H9 (cell line): ENCODE measurements around the gene CCR9. TPM values are rescaled to one million over a fixed set of nuclear protein-coding genes. Genes with fewer than 3 reads are reported as not detected.

Source experiments
- DNase-seq: peaks from one replicate; pipeline ENCODE4 v3.0.0-alpha.2; 2017
- H2AFZ ChIP-seq: one replicate; pipeline ENCODE4 v1.6.1; 2013; ENCODE audit warnings: mild to moderate bottlenecking, low read length, control low read depth, moderate library complexity
- H2AK5ac ChIP-seq: 2 replicates; pipeline ENCODE4 v1.6.1; 2013; ENCODE audit warnings: low read length, control low read depth, mixed read lengths; ENCODE audit not compliant: insufficient read length
- H2BK120ac ChIP-seq: one replicate; pipeline ENCODE4 v1.6.1; 2013; ENCODE audit warnings: low read depth, mild to moderate bottlenecking, low read length, control low read depth, inconsistent platforms; ENCODE audit not compliant: poor library complexity, severe bottlenecking
- H2BK12ac ChIP-seq: 2 replicates; pipeline ENCODE4 v1.6.1; 2013; ENCODE audit warnings: low read length, control low read depth, mixed read lengths, low read depth; ENCODE audit not compliant: insufficient read length
- H2BK15ac ChIP-seq: 2 replicates; pipeline ENCODE4 v1.6.1; 2013; ENCODE audit warnings: low read depth, low read length, control low read depth
- H2BK20ac ChIP-seq: one replicate; pipeline ENCODE4 v1.6.1; 2013; ENCODE audit warnings: low read depth, mild to moderate bottlenecking, low read length, control low read depth, inconsistent platforms; ENCODE audit not compliant: poor library complexity, severe bottlenecking
- H2BK5ac ChIP-seq: 2 replicates; pipeline ENCODE4 v1.6.1; 2013; ENCODE audit warnings: low read length, control low read depth, mixed read lengths; ENCODE audit not compliant: insufficient read length
- H3K14ac ChIP-seq: 2 replicates; pipeline ENCODE4 v1.6.1; 2013; ENCODE audit warnings: low read length, control low read depth; ENCODE audit not compliant: insufficient read depth
- H3K18ac ChIP-seq: 2 replicates; pipeline ENCODE4 v1.6.1; 2013; ENCODE audit warnings: low read depth, mild to moderate bottlenecking, mixed read lengths, low read length, control low read depth; ENCODE audit not compliant: insufficient read length
- H3K23ac ChIP-seq: 2 replicates; pipeline ENCODE4 v1.6.1; 2013; ENCODE audit warnings: low read length, control low read depth, mixed read lengths, low read depth; ENCODE audit not compliant: insufficient read length
- H3K23me2 ChIP-seq: 2 replicates; pipeline ENCODE4 v1.6.1; 2013; ENCODE audit warnings: low read depth, mild to moderate bottlenecking, mixed read lengths, low read length, control low read depth; ENCODE audit not compliant: insufficient read length, poor library complexity, severe bottlenecking
- H3K27ac ChIP-seq: 2 replicates; pipeline ENCODE4 v1.5.1; 2013; ENCODE audit warnings: low read length, control low read depth, mixed read lengths, low read depth; ENCODE audit not compliant: insufficient read length
- H3K27me3 ChIP-seq: 2 replicates; pipeline ENCODE4 v1.6.1; 2013; ENCODE audit warnings: low read length, control low read depth, inconsistent platforms; ENCODE audit not compliant: insufficient read depth
- H3K4ac ChIP-seq: 2 replicates; pipeline ENCODE4 v1.6.1; 2013; ENCODE audit warnings: low read depth, mild to moderate bottlenecking, control low read depth, inconsistent platforms, low read length, moderate library complexity
- H3K4me1 ChIP-seq: 2 replicates; pipeline ENCODE4 v1.6.1; 2013; ENCODE audit warnings: low read length, control low read depth, inconsistent platforms; ENCODE audit not compliant: insufficient read depth
- H3K4me2 ChIP-seq: 2 replicates; pipeline ENCODE4 v1.6.1; 2013; ENCODE audit warnings: low read length, control low read depth, mixed read lengths; ENCODE audit not compliant: insufficient read length, insufficient read depth
- H3K56ac ChIP-seq: 2 replicates; pipeline ENCODE4 v1.6.1; 2013; ENCODE audit warnings: low read depth, mild to moderate bottlenecking, mixed read lengths, low read length, control low read depth; ENCODE audit not compliant: insufficient read length
- H3K79me1 ChIP-seq: 2 replicates; pipeline ENCODE4 v1.6.1; 2013; ENCODE audit warnings: low read depth, mild to moderate bottlenecking, moderate library complexity, low read length, control low read depth, inconsistent platforms; ENCODE audit not compliant: insufficient read depth, poor library complexity, severe bottlenecking
- H3K79me2 ChIP-seq: 2 replicates; pipeline ENCODE4 v1.6.1; 2013; ENCODE audit warnings: low read length, control low read depth, inconsistent platforms; ENCODE audit not compliant: insufficient read depth
- H3K9ac ChIP-seq: 2 replicates; pipeline ENCODE4 v1.6.1; 2013; ENCODE audit warnings: low read length, control low read depth, mixed read lengths; ENCODE audit not compliant: insufficient read length; ENCODE audit errors: extremely low read depth
- H3K9me3 ChIP-seq: one replicate; pipeline ENCODE4 v1.6.1; 2013; ENCODE audit warnings: low read depth, low read length, inconsistent platforms; ENCODE audit not compliant: control insufficient read depth
- H3T11ph ChIP-seq: one replicate; pipeline ENCODE4 v1.6.1; 2013; ENCODE audit warnings: mild to moderate bottlenecking, low read length, control low read depth, inconsistent platforms
- H4K20me1 ChIP-seq: one replicate; pipeline ENCODE4 v1.6.1; 2013; ENCODE audit not compliant: control insufficient read depth, insufficient read length, insufficient read depth
- H4K5ac ChIP-seq: 2 replicates; pipeline ENCODE4 v1.6.1; 2013; ENCODE audit warnings: low read depth, mild to moderate bottlenecking, mixed read lengths, low read length, control low read depth; ENCODE audit not compliant: insufficient read length
- H4K8ac ChIP-seq: replicated peaks from 2 replicates; pipeline ENCODE4 v1.6.1; 2013; ENCODE audit warnings: low read length, control low read depth, mixed read lengths, low read depth; ENCODE audit not compliant: insufficient read length
- H4K91ac ChIP-seq: 2 replicates; pipeline ENCODE4 v1.6.1; 2013; ENCODE audit warnings: low read depth, mild to moderate bottlenecking, moderate library complexity, mixed read lengths, low read length, control low read depth; ENCODE audit not compliant: insufficient read length
- H3K27ac Mint-ChIP-seq, 3 experiments: 2 replicates in 2 of 3; 3 replicates in 1 of 3; pipeline ENCODE4 v1.8.0; 2020 to 2021; ENCODE audit warnings: mixed read lengths in 3 of 3, mild to moderate bottlenecking in 1 of 3, moderate library complexity in 1 of 3
- H3K27me3 Mint-ChIP-seq: 2 replicates; pipeline ENCODE4 v1.8.0; 2021; ENCODE audit warnings: low read depth, mild to moderate bottlenecking, moderate library complexity, mixed read lengths
- H3K36me3 Mint-ChIP-seq, 3 experiments: 2 replicates in 2 of 3; 3 replicates in 1 of 3; pipeline ENCODE4 v1.8.0; 2020 to 2021; ENCODE audit warnings: low read depth in 3 of 3, mixed read lengths in 3 of 3; ENCODE audit not compliant: insufficient read depth in 1 of 3
- H3K4me1 Mint-ChIP-seq, 2 experiments: 2 replicates each; pipeline ENCODE4 v1.8.0; 2020; ENCODE audit warnings: mixed read lengths in 2 of 2
- H3K4me3 Mint-ChIP-seq, 2 experiments: 2 replicates in 1 of 2; 3 replicates in 1 of 2; pipeline ENCODE4 v1.8.0; 2020 to 2021; ENCODE audit warnings: mild to moderate bottlenecking in 2 of 2, mixed read lengths in 2 of 2, moderate library complexity in 1 of 2
- H3K9me3 Mint-ChIP-seq, 2 experiments: 2 replicates in 1 of 2; 3 replicates in 1 of 2; pipeline ENCODE4 v1.8.0; 2020; ENCODE audit warnings: mild to moderate bottlenecking in 2 of 2, mixed read lengths in 2 of 2, moderate library complexity in 1 of 2
- WGBS: extraction: QIAGEN DNeasy Blood & Tissue Kit; methylation state at CpG from one replicate; pipeline ENCODE4 v1.1.7; 2013; ENCODE audit warnings: missing lambda C conversion rate, low lambda C conversion rate, mixed read lengths; ENCODE audit not compliant: insufficient read length; ENCODE audit errors: extremely low coverage; 5-methylcytosine and 5-hydroxymethylcytosine counted together
- total RNA-seq: library from RNA; stranded (reverse); gene quantifications from 2 replicates; pipeline ENCODE4 v1.2.1, GENCODE V29; 2021
- TF ChIP-seq, protein P1 (sequence below): fragments of 200-600 bp; sonication (generic); conservative IDR thresholded peaks from 3 replicates; pipeline ENCODE4 v1.8.0; 2021; ENCODE audit warnings: antibody characterized with exemption, mild to moderate bottlenecking

CCR9 gene
- total RNA-seq, 1 experiment from 2014 or later, result not detected

DNA sequence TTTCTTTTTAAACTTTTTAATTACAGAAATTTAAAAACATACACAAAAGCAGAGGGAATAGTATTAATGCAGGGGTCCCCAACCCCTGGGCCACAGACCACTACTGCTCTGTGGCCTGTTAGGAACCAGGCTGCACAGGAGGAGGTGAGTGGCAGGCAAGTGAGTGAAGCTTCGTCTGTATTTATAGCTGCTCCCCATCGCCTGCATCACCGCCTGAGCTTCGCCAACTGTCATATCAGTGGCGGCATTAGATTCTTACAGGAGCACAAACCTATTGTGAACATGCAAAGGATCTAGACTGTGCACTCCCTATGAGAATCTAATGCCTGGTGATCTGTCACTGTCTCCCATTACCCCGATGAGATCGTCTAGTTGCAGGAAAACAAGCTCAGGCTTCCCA, 22.4 kb downstream of the CCR9 start:
- TF ChIP-seq, protein P1, sequence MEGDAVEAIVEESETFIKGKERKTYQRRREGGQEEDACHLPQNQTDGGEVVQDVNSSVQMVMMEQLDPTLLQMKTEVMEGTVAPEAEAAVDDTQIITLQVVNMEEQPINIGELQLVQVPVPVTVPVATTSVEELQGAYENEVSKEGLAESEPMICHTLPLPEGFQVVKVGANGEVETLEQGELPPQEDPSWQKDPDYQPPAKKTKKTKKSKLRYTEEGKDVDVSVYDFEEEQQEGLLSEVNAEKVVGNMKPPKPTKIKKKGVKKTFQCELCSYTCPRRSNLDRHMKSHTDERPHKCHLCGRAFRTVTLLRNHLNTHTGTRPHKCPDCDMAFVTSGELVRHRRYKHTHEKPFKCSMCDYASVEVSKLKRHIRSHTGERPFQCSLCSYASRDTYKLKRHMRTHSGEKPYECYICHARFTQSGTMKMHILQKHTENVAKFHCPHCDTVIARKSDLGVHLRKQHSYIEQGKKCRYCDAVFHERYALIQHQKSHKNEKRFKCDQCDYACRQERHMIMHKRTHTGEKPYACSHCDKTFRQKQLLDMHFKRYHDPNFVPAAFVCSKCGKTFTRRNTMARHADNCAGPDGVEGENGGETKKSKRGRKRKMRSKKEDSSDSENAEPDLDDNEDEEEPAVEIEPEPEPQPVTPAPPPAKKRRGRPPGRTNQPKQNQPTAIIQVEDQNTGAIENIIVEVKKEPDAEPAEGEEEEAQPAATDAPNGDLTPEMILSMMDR, result no peak
- Mint-ChIP-seq H3K4me3 (no peak overlapping the region), H3K27ac (no peak overlapping the region), H3K27me3 (peaks cover 12% of the 10 kb centered on the region), H3K9me3 (no peaks in the 10 kb centered on the region), H3K36me3 (no peaks in the 10 kb centered on the region; a peak in 1 of 7 replicates), H3K4me1 (peaks cover 0 to 2% of the 10 kb centered on the region in 2 experiments; a peak in 1 of 4 replicates)
- Histone ChIP-seq H2BK5ac (no peak overlapping the region), H4K8ac (no peak overlapping the region), H3K79me1 (no peaks in the 10 kb centered on the region), H3K4ac (no peak overlapping the region), H2AFZ (no peak overlapping the region), H3K9ac (no peak overlapping the region), H3K14ac (no peak overlapping the region), H4K91ac (no peak overlapping the region), H3K79me2 (no peaks in the 10 kb centered on the region), H3K27me3 (no peaks in the 10 kb centered on the region), H4K20me1 (no peaks in the 10 kb centered on the region), H2AK5ac (no peak overlapping the region), H3K27ac (no peak overlapping the region), H3K4me1 (no peaks in the 10 kb centered on the region), H2BK12ac (no peak overlapping the region), H2BK20ac (no peak overlapping the region), H3K18ac (no peak overlapping the region), H3K9me3 (no peaks in the 10 kb centered on the region), H3K4me2 (no peak overlapping the region), H4K5ac (no peak overlapping the region), H2BK15ac (no peak overlapping the region), H3K56ac (no peak overlapping the region), H3K23me2 (no peaks in the 10 kb centered on the region), H3T11ph (no peak overlapping the region), H3K23ac (no peak overlapping the region), H2BK120ac (no peak overlapping the region)
- no CpG with 5 or more reads among the region's 7 CpGs for WGBS
- DNase-seq, result no peak
